Measurements from ENCODE around the gene MAGI3. TPM values are rescaled to one million over a fixed set of nuclear protein-coding genes. Genes with fewer than 3 reads are reported as not detected.

Gene MAGI3
- total and polyA plus RNA-seq, 4 donors, result 3.0 to 28.8 (median 7.5) TPM

DNA sequence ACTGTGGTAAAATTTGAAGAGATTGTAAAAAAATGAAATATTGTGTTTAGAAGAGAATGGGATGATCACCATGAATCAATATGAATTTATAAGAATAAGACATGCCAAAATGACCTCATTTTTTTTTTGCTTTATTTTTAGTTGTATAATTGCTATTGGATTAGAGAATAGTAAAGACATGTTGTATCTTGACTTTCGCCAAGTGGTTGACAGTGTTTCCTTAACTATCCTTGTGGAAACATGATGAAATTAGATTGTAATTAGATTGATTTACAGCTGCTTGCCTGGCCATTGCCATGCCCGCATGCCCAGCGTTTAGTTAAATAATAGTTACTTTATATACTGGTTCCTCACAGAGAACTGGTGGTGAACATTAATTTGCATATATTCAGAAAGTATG lies 154.9 kb downstream of the MAGI3 start (continued):
- TF ChIP-seq, protein P1, sequence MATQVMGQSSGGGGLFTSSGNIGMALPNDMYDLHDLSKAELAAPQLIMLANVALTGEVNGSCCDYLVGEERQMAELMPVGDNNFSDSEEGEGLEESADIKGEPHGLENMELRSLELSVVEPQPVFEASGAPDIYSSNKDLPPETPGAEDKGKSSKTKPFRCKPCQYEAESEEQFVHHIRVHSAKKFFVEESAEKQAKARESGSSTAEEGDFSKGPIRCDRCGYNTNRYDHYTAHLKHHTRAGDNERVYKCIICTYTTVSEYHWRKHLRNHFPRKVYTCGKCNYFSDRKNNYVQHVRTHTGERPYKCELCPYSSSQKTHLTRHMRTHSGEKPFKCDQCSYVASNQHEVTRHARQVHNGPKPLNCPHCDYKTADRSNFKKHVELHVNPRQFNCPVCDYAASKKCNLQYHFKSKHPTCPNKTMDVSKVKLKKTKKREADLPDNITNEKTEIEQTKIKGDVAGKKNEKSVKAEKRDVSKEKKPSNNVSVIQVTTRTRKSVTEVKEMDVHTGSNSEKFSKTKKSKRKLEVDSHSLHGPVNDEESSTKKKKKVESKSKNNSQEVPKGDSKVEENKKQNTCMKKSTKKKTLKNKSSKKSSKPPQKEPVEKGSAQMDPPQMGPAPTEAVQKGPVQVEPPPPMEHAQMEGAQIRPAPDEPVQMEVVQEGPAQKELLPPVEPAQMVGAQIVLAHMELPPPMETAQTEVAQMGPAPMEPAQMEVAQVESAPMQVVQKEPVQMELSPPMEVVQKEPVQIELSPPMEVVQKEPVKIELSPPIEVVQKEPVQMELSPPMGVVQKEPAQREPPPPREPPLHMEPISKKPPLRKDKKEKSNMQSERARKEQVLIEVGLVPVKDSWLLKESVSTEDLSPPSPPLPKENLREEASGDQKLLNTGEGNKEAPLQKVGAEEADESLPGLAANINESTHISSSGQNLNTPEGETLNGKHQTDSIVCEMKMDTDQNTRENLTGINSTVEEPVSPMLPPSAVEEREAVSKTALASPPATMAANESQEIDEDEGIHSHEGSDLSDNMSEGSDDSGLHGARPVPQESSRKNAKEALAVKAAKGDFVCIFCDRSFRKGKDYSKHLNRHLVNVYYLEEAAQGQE (IDR thresholded peaks at IDR 0.05), result no peak
- no peak for TF ChIP-seq HNF4A (conservative IDR thresholded peaks at IDR 0.05)

DNA sequence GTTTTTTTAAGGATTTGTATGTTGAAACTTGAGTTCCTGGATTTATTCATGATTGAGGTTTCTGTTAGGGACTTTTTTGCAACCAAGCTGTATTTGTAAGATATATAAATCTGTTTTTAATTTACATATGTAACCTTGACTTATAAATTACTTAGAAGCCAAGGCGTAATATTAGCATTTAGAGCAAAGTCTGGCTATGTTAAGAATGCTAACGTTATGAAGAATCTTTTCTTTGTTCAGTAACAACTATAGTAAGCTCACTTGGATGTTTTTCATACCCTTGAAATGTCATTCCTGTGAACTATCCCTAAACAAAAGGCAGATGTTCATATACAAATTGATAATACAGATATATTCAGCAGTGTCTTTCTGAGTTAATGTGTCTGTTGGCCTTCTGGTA lies 155.3 kb downstream of the MAGI3 start:
- Histone ChIP-seq H3K27me3 (ENCODE audit: control insufficient read depth in 4 of 4, insufficient read depth in 4 of 4, low read length in 3 of 4) (no peaks in the 10 kb centered on the region), H3K9ac (ENCODE audit: low read depth in 1 of 2, low read length in 2 of 2) (no peak overlapping the region), H3K27ac (ENCODE audit: low read depth in 1 of 2, low read length in 2 of 2) (no peak overlapping the region), H3K4me1 (ENCODE audit: control insufficient read depth in 4 of 4, insufficient read depth in 4 of 4, low read length in 3 of 4) (peaks cover 0 to 3% (median 0%) of the 10 kb centered on the region in 4 donors), H3K9me3 (ENCODE audit: control insufficient read depth in 4 of 4, low read length in 3 of 4) (no peaks in the 10 kb centered on the region), H3K36me3 (ENCODE audit: control insufficient read depth in 4 of 4, insufficient read depth in 3 of 4, low read depth in 1 of 4, low read length in 3 of 4) (no peaks in the 10 kb centered on the region), H3K4me3 (ENCODE audit: low read depth in 1 of 3, low read length in 3 of 3) (no peak overlapping the region)
- WGBS, result 90% methylated on average over 2 of the region's 2 CpGs
- DNase-seq (ENCODE audit: low spot score), result no peak
- TF ChIP-seq EGR1 (IDR thresholded peaks at IDR 0.05; ENCODE audit: low read depth in 2 of 2), result no peak
- no peak for TF ChIP-seq HNF4G (IDR thresholded peaks at IDR 0.05)
- no peak for TF ChIP-seq JUND (IDR thresholded peaks at IDR 0.05)

DNA sequence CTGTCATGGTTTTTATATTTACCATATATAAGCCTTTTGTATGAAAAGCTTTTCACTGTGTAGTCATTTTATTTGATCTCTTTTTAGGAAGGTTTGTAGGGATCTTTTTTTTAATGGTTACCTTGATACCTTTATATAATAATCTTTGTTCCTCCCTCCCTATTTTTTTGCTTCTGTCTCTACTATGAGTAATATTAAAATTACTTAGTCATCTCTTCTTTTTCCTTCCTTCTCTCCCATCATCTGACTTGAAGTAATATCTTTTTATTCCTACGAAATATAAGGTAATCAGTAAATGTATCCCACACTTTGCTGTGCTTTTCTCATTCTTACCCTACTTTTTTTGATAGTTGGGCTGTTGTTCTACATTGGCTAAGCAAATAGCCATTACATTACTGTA lies 161.4 kb downstream of the MAGI3 start:
- H3K9me3 ChIP-seq (ENCODE audit: control insufficient read depth in 4 of 4, low read length in 3 of 4), result no peaks in the 10 kb centered on the region
- peaks cover 0 to 3% (median 0%) of the 10 kb centered on the region in 4 donors for H3K36me3 ChIP-seq (ENCODE audit: control insufficient read depth in 4 of 4, insufficient read depth in 3 of 4, low read depth in 1 of 4, low read length in 3 of 4)
- H3K27ac ChIP-seq (ENCODE audit: low read depth in 1 of 2, low read length in 2 of 2), result no peak overlapping the region
- H3K9ac ChIP-seq (ENCODE audit: low read depth in 1 of 2, low read length in 2 of 2), result no peak overlapping the region
- TF ChIP-seq NR2F2 (IDR thresholded peaks at IDR 0.05) (no peak), JUND (IDR thresholded peaks at IDR 0.05) (no peak), HNF4G (IDR thresholded peaks at IDR 0.05) (no peak)
- no peaks in the 10 kb centered on the region for H3K4me1 ChIP-seq (ENCODE audit: control insufficient read depth in 4 of 4, insufficient read depth in 4 of 4, low read length in 3 of 4)
- no peak overlapping the region for H3K4me3 ChIP-seq (ENCODE audit: low read depth in 1 of 3, low read length in 3 of 3)
- H3K27me3 ChIP-seq (ENCODE audit: control insufficient read depth in 4 of 4, insufficient read depth in 4 of 4, low read length in 3 of 4), result no peaks in the 10 kb centered on the region
- DNase-seq (ENCODE audit: low spot score), result no peak
- 94% methylated on average over 1 of the region's 1 CpG for WGBS

DNA sequence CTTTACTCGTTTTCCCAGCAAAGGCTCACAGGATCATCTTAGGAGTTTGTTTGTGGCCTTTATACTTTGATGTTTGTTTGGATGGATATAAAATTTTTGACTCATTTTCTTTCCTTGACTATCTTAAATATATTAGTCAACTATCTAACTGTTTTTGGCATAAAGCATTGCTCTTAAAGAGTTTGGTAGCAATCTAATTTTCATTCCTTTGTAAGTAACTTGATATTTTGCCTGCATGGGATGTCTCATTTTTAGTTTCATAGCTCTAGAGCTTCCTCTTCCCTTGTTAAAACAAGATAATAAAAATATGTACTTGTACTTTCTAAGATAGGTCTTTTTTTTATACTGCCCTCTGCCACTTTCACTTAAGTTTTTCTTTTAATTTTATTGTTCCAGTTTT lies 161.9 kb downstream of the MAGI3 start:
- WGBS, result 86% methylated on average over 1 of the region's 1 CpG
- Histone ChIP-seq H3K9ac (ENCODE audit: low read depth in 1 of 2, low read length in 2 of 2) (no peak overlapping the region), H3K9me3 (ENCODE audit: control insufficient read depth in 4 of 4, low read length in 3 of 4) (no peaks in the 10 kb centered on the region), H3K27me3 (ENCODE audit: control insufficient read depth in 4 of 4, insufficient read depth in 4 of 4, low read length in 3 of 4) (no peaks in the 10 kb centered on the region), H3K4me1 (ENCODE audit: control insufficient read depth in 4 of 4, insufficient read depth in 4 of 4, low read length in 3 of 4) (no peaks in the 10 kb centered on the region), H3K4me3 (ENCODE audit: low read depth in 1 of 3, low read length in 3 of 3) (no peak overlapping the region), H3K36me3 (ENCODE audit: control insufficient read depth in 4 of 4, insufficient read depth in 3 of 4, low read depth in 1 of 4, low read length in 3 of 4) (peaks cover 0 to 3% (median 0%) of the 10 kb centered on the region in 4 donors), H3K27ac (ENCODE audit: low read depth in 1 of 2, low read length in 2 of 2) (no peak overlapping the region)
- no peak for DNase-seq (ENCODE audit: low spot score)
- TF ChIP-seq, protein P2, sequence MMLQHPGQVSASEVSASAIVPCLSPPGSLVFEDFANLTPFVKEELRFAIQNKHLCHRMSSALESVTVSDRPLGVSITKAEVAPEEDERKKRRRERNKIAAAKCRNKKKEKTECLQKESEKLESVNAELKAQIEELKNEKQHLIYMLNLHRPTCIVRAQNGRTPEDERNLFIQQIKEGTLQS (IDR thresholded peaks at IDR 0.05), result no peak
- no peak for TF ChIP-seq SP1 (IDR thresholded peaks at IDR 0.05)
- TF ChIP-seq YY1 (IDR thresholded peaks at IDR 0.05), result no peak
- no peak for TF ChIP-seq HNF4G (IDR thresholded peaks at IDR 0.05)
- TF ChIP-seq GABPA (IDR thresholded peaks at IDR 0.05 in 1 of 2, conservative IDR thresholded peaks at IDR 0.05 in 1 of 2), result no peak
- no peak for TF ChIP-seq TAF1 (conservative IDR thresholded peaks at IDR 0.05)
- no peak for TF ChIP-seq RXRA (IDR thresholded peaks at IDR 0.05)
- TF ChIP-seq, protein P3, sequence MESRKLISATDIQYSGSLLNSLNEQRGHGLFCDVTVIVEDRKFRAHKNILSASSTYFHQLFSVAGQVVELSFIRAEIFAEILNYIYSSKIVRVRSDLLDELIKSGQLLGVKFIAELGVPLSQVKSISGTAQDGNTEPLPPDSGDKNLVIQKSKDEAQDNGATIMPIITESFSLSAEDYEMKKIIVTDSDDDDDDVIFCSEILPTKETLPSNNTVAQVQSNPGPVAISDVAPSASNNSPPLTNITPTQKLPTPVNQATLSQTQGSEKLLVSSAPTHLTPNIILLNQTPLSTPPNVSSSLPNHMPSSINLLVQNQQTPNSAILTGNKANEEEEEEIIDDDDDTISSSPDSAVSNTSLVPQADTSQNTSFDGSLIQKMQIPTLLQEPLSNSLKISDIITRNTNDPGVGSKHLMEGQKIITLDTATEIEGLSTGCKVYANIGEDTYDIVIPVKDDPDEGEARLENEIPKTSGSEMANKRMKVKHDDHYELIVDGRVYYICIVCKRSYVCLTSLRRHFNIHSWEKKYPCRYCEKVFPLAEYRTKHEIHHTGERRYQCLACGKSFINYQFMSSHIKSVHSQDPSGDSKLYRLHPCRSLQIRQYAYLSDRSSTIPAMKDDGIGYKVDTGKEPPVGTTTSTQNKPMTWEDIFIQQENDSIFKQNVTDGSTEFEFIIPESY (IDR thresholded peaks at IDR 0.05), result no peak
- TF ChIP-seq RAD21 (IDR thresholded peaks at IDR 0.05), result no peak
- TF ChIP-seq, protein P1 (IDR thresholded peaks at IDR 0.05), result no peak
- TF ChIP-seq EGR1 (IDR thresholded peaks at IDR 0.05; ENCODE audit: low read depth in 2 of 2), result no peak
- TF ChIP-seq, protein P4, sequence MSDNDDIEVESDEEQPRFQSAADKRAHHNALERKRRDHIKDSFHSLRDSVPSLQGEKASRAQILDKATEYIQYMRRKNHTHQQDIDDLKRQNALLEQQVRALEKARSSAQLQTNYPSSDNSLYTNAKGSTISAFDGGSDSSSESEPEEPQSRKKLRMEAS (IDR thresholded peaks at IDR 0.05), result no peak
- TF ChIP-seq HNF4A (conservative IDR thresholded peaks at IDR 0.05), result no peak
- TF ChIP-seq JUND (IDR thresholded peaks at IDR 0.05), result no peak
- no peak for TF ChIP-seq FOXA1 (IDR thresholded peaks at IDR 0.05)

All from liver (tissue), 9 donors.